HG03442 (cell line): Measurements from ENCODE around the gene JMY.

ENCODE experiments used
- ATAC-seq: cut with Tn5 transposase; IDR thresholded peaks from one replicate; pipeline ENCODE4 v1.9.1; 2021; ENCODE audit warnings: mild to moderate bottlenecking, moderate library complexity; ENCODE audit not compliant: unreplicated experiment

JMY gene, protein sequence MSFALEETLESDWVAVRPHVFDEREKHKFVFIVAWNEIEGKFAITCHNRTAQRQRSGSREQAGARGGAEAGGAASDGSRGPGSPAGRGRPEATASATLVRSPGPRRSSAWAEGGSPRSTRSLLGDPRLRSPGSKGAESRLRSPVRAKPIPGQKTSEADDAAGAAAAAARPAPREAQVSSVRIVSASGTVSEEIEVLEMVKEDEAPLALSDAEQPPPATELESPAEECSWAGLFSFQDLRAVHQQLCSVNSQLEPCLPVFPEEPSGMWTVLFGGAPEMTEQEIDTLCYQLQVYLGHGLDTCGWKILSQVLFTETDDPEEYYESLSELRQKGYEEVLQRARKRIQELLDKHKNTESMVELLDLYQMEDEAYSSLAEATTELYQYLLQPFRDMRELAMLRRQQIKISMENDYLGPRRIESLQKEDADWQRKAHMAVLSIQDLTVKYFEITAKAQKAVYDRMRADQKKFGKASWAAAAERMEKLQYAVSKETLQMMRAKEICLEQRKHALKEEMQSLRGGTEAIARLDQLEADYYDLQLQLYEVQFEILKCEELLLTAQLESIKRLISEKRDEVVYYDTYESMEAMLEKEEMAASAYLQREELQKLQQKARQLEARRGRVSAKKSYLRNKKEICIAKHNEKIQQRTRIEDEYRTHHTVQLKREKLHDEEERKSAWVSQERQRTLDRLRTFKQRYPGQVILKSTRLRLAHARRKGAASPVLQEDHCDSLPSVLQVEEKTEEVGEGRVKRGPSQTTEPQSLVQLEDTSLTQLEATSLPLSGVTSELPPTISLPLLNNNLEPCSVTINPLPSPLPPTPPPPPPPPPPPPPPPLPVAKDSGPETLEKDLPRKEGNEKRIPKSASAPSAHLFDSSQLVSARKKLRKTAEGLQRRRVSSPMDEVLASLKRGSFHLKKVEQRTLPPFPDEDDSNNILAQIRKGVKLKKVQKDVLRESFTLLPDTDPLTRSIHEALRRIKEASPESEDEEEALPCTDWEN

DNA sequence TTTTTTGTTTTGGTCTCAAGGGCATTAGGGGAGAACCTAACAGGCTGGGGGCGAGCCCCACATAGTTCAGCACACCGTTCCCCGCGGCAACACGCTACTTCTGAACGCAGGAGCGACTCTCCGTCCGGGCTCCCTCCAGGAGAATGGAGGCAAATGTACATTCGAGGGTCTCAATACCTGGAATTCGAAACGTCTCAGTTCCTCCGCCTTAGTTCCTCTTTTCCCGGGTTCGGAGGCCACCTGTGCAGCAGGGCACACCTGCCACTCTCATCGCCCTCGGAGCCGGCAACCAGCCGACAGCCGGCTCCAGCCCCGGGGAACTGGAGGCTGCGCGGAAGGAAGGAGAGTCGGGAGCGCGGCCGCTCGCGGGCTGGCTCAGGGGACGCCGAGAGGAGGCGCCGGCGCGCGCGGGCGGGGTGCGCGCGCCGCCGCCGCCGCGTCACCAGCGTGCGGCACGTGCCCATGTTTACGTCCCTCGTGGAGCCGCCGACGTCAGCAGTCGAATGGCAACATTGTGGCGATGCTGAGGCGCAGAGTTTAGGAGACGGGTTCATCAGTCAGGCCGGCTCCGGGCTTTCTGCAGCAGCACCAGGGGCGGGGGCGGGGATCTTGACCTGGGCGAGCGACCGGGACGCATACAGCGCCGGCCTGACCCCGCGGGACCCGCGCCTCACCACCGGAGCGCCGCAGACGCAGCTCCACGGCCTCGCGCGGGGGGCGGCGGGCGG is at the start of gene JMY:
JMY (plus strand) TSS at position 498 of the 728 bp plus-strand sequence. CDS start 520 bp downstream, outside the sequence.
- peak; percentile 69 for ATAC-seq

- ATAC-seq: no peak
Observed at GRCh38 chr5:79186455-79186854, 49.5 kb upstream of the JMY start.

DNA sequence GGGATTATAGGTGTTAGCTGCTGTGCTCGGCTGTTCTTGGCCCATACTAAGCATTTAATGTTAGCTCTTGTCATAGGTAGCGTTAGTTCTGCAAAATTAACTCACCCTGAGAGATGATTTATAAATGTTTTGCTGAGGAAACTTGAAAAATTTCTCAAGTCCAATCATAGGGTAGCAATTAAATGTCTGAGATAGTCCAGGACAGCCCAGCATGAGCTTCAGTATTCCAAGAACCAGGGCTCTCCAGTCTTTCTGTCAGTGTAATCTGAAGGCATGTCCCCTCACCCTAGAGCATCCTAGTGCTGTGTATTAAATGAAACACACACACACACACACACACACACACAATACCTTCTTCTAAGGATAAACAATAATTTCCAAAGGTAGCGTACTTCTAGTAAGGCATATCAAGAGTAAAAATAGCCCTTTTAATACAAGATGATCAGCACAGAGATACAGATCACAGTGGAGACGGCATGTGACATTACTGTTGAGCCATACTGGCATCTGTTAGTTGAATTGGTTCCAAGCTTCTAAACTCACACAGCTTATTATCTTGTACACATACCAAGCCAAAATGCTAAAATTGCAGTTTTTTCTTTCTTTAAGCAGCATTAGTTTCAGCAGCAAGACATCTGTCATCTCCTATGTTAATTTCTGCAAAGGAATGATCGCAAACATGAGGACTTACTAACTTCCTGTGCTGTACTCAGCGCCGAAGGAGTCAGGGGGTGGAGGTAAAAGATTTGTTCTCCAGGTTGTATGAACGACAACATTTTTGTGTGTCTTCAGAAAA is 46.3 kb upstream of the JMY start:
- no peak for ATAC-seq

DNA sequence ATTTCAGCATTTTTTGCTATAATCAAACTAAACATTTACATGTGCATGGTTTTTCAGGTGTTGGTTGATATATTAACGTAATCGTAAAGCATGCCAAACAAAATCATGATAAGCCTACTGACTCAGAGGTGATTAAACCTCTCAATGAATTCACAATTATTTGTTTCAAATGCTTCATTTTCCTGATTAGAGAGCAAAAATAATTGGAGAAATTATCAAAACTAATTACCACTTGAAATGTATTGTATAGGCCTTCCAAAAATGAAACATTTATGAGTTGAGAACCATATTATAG is 45.7 kb upstream of the JMY start:
- no peak for ATAC-seq

DNA sequence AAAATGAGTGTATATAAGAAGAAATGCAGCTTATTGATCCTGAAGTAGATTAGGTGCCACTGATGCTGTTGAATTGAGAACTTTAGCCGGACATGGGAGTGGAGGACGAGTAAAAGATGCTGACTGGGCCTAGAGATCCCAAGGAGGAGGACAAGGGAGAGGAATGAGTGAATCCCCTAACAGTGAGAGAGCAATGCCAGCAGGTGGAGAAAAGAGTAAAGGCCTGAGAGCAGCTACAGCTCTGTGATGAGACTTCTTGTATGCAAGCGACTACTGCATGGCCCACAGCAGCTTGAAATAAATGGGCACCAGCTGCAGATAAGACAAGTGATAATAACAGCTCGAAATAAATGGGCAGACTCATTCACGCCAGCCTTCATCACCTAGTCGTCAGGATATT is 44.5 kb upstream of the JMY start:
- ATAC-seq: no peak

DNA sequence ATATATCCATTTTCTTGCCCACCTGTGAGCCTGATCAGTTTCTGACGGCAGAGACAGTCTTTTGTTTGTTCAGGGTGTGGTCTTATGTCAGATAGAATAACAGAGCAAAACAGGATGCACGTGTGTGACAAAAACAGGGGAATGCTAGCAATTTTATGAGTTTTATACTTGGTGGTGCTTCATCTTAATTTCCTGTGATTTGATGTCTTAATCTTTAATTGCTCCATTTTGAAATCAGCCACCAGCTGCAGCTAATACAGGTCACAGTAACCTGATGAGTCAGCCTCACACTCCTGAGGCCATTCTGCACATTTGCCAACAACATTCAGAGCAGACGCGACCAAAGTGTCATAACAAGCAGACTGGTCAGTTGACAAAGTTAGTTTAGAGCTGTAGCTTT is 42.3 kb upstream of the JMY start:
- ATAC-seq: no peak

DNA sequence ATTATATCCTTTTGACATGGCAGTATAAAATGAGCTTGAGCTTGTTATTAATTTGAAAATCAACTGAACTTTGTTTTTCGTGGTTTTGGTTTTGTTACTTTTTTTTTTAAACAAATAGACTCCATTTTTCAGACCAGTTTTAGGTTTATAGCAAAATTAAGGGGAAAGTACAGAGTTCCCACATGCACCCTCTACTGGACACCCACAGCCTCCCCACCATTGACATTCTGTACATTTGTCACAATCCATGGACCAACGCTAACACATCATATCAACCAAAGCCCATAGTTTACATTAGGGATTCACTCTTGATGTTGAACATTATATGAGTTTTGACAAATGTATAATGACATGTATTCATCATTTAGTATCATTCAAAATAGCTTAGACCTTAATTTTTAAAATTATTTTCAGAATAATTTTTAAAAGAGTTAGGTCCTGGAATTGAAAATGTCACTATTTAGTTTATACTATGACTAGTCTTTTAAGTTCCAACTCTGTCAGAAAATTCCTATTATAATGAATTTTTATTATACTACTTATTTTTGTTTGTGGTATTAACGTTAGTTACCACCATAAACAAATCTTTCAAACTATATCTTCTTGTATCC is 35.3 kb upstream of the JMY start:
- ATAC-seq: no peak

DNA sequence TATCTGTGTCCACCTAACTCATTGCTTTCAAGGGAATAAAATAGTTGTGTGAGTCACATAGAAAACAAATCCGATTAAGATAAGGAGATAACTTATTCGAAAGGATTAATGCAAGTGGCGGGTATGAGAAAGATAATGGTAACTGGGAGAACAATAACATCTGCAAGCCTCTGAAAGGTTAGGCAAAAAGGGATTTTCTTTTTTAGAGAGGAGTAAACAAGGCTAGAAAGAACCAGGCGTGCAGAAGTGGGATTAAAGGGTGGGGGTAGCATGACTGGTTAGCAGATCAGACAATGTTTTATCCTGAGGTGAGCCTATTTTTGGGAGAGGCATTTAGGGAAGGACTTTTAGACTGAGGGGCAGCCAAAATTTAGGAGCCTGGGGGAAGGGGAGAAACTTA is 34.7 kb upstream of the JMY start:
- ATAC-seq: no peak

DNA sequence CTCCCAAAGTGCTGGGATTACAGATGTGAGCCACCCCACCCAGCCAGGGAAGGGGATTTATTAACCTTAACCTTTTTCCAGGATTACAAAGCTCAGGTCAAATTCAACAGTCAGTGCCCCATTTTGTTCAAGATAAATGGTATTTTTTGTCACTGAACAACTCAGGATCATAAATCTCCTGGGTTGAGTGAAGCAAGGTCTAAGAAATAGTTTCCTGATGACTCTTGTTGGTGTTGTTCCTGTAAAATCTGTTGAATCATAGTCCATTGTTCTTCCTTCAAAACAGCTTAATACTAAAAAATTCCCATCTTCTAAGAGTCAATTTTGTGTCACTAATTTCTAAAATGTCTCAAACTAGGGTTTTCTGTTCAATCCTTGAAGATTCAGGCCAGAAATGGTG is 33.9 kb upstream of the JMY start:
- no peak for ATAC-seq

GRCh38 chr5:79205965-79206364 is 30.0 kb upstream of the JMY start:
- no peak for ATAC-seq

- ATAC-seq: no peak
Observed at GRCh38 chr5:79206541-79206940, 29.4 kb upstream of the JMY start.

DNA sequence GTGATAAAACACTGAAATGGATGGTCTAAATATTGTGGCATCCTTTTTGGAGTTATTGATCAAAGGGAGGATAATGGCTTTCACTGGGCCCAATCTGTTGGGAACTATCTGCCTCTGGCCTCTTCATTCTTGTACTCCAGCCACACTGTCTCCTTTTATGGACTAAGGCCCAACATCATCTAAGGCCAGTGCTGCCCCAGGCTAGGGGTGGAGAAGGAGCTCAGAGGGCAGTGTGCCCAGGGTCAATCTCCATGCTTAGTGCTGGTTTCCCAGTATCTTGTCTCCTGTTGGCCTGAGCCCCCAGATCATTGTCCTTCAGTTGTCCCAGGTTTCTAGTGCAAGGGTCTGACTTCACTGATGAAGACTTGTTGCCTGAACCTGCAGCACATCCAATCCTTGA is 26.4 kb upstream of the JMY start:
- no peak for ATAC-seq

DNA sequence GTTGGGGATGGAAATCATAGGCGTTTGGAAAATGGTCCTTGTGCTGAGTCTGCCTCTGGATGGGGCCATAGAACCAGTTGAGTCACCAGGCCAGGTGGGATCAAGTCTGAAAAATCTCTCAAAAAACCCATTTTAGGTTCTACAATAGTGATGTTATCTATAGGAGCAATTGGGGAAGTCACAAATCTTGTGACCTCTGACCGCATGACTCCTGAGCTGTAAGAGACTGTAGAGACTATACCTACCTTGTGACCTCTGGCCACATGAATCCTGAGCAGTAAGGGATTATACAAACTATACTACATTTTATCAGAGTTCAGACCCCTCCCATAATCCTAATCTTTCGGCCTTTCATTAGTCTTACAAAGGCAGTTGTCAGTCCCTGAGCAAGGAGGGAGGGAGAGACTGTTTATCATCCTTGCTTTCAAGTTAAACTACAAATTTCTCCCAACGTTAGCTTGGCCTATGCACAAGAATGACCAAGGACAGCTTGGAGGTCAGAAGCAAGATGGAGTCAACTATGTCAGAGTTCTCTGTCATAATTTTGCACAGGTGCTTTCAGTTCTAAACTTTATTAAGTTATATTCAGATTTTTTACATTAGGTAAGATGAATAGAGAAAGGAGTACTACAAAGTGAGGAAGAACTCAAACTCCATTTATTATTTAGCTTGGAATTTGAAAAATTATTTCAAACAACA is 11.5 kb upstream of the JMY start:
- ATAC-seq: no peak

GRCh38 chr5:79225026-79225425 is 10.9 kb upstream of the JMY start:
- ATAC-seq: no peak

DNA sequence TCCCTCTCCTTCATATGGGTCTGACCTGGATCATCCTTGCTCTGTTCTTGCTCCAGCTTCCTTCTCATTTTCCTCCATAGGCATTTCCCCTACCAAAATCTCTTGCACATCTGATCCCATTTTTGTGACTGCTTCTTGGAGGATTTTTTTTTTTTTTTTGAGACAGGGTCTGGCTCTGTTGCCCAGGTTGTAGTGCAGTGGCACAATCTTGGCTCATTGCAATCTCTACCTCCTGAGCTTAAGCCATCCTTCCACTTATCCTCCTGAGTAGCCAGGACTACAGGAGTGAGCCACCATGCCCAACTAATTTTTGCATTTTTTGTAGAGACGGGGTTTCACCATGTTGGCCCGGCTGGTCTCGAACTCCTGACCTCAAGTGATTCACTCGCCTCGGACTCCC is 10.5 kb upstream of the JMY start:
- no peak for ATAC-seq

GRCh38 chr5:79227484-79228025 is 8.4 kb upstream of the JMY start:
- ATAC-seq: no peak

DNA sequence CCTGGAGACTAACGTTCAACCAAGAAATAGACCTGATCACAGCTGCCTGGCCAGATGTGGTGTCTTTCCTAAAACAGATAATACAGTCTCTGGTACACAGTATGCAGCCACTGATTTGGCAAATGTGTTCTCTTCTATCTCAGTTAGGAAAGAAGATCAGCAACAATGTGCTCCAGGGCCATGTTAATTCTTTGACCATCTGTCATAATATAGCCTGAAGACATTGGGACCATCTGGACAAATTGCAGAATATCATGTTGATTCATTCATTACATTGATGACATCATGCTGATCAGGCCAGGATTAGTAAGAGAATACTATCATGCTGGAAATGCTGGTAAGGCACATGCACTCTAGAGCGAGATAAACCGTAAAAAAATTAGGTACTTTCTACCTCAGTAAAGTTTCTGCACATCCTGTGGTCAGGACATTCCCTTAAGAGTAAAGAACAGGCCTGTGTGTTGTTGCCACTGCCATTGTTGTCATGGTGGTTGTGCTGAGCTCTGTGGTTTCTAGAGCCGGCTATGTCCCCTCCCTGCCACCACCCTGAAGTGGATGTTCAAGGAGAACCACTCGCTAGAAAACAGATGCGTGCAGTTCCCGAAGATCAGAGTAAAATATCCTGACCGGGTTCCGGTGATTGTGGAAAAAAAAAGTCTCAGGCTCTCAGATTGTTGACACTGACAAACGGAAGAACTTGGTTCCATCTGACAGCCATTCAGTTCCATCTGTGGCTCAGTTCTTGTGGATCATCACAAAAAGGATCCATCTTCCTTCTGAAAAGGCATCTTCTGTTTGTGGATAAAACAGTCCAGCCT is 6.4 kb upstream of the JMY start:
- peak; percentile 69 for ATAC-seq

DNA sequence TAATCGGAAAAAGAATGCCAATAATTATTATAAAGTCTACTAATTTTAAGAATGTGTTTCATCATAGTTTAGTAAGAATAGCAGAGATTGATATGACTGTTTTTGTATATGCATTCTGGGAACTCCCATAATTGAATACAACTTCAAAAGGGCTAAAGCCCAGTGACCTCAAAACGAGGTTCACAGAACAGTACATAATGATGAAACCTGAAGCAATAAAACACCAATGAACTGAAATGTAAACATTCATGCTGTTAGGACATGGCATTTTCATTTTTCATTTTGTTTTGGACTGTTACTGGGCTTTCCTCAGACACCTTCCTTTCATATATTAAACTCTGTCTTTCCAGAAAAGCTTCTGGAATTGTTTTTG is 684 bp upstream of the JMY start:
- peak; percentile 5 for ATAC-seq
